HepG2 (cell line): ENCODE results near the gene RHBDD2. TPM values are rescaled to one million over a fixed set of nuclear protein-coding genes. Genes with fewer than 3 reads are reported as not detected.

Experiments used
- EP300 ChIP-seq, 3 experiments: sonication (generic) in 1 of 3; formaldehyde crosslinking in 1 of 3; IDR thresholded peaks; 2 replicates each; pipeline versions ENCODE4 v1.5.1 to v1.6.1; 2011 to 2020; ENCODE audit warnings: low read depth in 2 of 3, low read length in 2 of 3, borderline replicate concordance in 1 of 3, improper control_type of control experiment in 1 of 3, mild to moderate bottlenecking in 1 of 3, missing genetic modification reagents in 1 of 3, moderate library complexity in 1 of 3
- KAT8 ChIP-seq: IDR thresholded peaks from 2 replicates; pipeline ENCODE4 v1.6.1; 2016; ENCODE audit warnings: missing genetic modification reagents, missing compliant biosample characterization
- KDM5A ChIP-seq: fragments of 200-600 bp; sonication (generic); IDR thresholded peaks from 2 replicates; pipeline ENCODE4 v1.7.0; 2018; ENCODE audit warnings: antibody characterized with exemption, mild to moderate bottlenecking, low read length, borderline replicate concordance
- MAFK ChIP-seq, 2 experiments: IDR thresholded peaks in 1 of 2; conservative IDR thresholded peaks in 1 of 2; 2 replicates each; pipeline ENCODE4 v1.6.1; 2011; ENCODE audit warnings: improper control_type of control experiment in 2 of 2, low read length in 2 of 2
- MTF2 ChIP-seq: sonication (generic); formaldehyde crosslinking; IDR thresholded peaks from 2 replicates; pipeline ENCODE4 v1.5.0; 2020; ENCODE audit warnings: missing genetic modification reagents, borderline replicate concordance
- RFX1 ChIP-seq: fragments of 450-650 bp; IDR thresholded peaks from 2 replicates; pipeline ENCODE4 v1.6.1; 2017
- RFXANK ChIP-seq: IDR thresholded peaks from 2 replicates; pipeline ENCODE4 v1.6.1; 2016
- RXRB ChIP-seq: IDR thresholded peaks from 2 replicates; pipeline ENCODE4 v1.6.1; 2016; ENCODE audit warnings: borderline replicate concordance, missing genetic modification reagents, missing compliant biosample characterization
- SNAPC2 ChIP-seq: sonication (generic); formaldehyde crosslinking; IDR thresholded peaks from 2 replicates; pipeline ENCODE4 v1.8.1; 2022; ENCODE audit warnings: mild to moderate bottlenecking, missing genetic modification reagents
- SP1 ChIP-seq, 2 experiments: fragments of 450-650 bp in 1 of 2; sonication (generic) in 1 of 2; formaldehyde crosslinking in 1 of 2; IDR thresholded peaks; 2 replicates each; pipeline versions ENCODE4 v1.4.0 to v1.6.1; 2016 to 2020; ENCODE audit warnings: missing genetic modification reagents in 1 of 2
- SYNCRIP ChIP-seq: fragments of 200-400 bp; formaldehyde crosslinking; IDR thresholded peaks from 2 replicates; pipeline ENCODE4 v1.6.1; 2018; ENCODE audit warnings: mild to moderate bottlenecking, low read depth, low read length; ENCODE audit not compliant: insufficient read depth
- TCF12 ChIP-seq, 2 experiments: fragments of 450-650 bp in 1 of 2; sonication (generic) in 1 of 2; formaldehyde crosslinking in 1 of 2; IDR thresholded peaks; 2 replicates each; pipeline versions ENCODE4 v1.6.1 to v1.8.0; 2017 to 2022; ENCODE audit warnings: antibody characterized with exemption in 1 of 2, mild to moderate bottlenecking in 1 of 2, missing genetic modification reagents in 1 of 2, moderate library complexity in 1 of 2
- TCF7 ChIP-seq: sonication (generic); IDR thresholded peaks from 2 replicates; pipeline ENCODE4 v1.6.1; 2016; ENCODE audit warnings: antibody characterized with exemption, low read depth
- YY1 ChIP-seq: IDR thresholded peaks from 2 replicates; pipeline ENCODE4 v1.6.1; 2011; ENCODE audit warnings: low read length, low read depth, moderate library complexity, mild to moderate bottlenecking; ENCODE audit not compliant: insufficient read depth, insufficient replicate concordance
- ZFP36 ChIP-seq: fragments of 150-350 bp; IDR thresholded peaks from 2 replicates; pipeline ENCODE4 v1.6.1; 2018; ENCODE audit warnings: borderline replicate concordance, low read length, low read depth; ENCODE audit not compliant: partially characterized antibody
- ZKSCAN5 ChIP-seq: sonication (generic); formaldehyde crosslinking; IDR thresholded peaks from 2 replicates; pipeline ENCODE4 v1.5.1; 2020; ENCODE audit warnings: mild to moderate bottlenecking, missing genetic modification reagents
- ZNF20 ChIP-seq: sonication (generic); formaldehyde crosslinking; IDR thresholded peaks from 2 replicates; pipeline ENCODE4 v1.4.0; 2020; ENCODE audit warnings: mild to moderate bottlenecking, moderate library complexity, missing genetic modification reagents
- ZNF331 ChIP-seq: sonication (generic); formaldehyde crosslinking; IDR thresholded peaks from 2 replicates; pipeline ENCODE4 v1.4.0; 2020; ENCODE audit warnings: missing genetic modification reagents
- ZNF33A ChIP-seq: sonication (generic); formaldehyde crosslinking; IDR thresholded peaks from 2 replicates; pipeline ENCODE4 v1.5.1; 2020; ENCODE audit warnings: missing genetic modification reagents, mild to moderate bottlenecking, moderate library complexity, borderline replicate concordance
- ZNF530 ChIP-seq: sonication (generic); formaldehyde crosslinking; IDR thresholded peaks from 2 replicates; pipeline ENCODE4 v1.5.0; 2020; ENCODE audit warnings: low read depth, mild to moderate bottlenecking, missing genetic modification reagents
- ZNF589 ChIP-seq: sonication (generic); formaldehyde crosslinking; conservative IDR thresholded peaks from 2 replicates; pipeline ENCODE4 v1.8.0; 2022; ENCODE audit warnings: mild to moderate bottlenecking, moderate library complexity, missing genetic modification reagents
- ZNF619 ChIP-seq: sonication (generic); formaldehyde crosslinking; IDR thresholded peaks from 2 replicates; pipeline ENCODE4 v1.4.0; 2020; ENCODE audit warnings: mild to moderate bottlenecking, missing genetic modification reagents
- ZNF766 ChIP-seq: sonication (generic); formaldehyde crosslinking; IDR thresholded peaks from 2 replicates; pipeline ENCODE4 v1.5.0; 2020; ENCODE audit warnings: missing genetic modification reagents, borderline replicate concordance
- ZNF792 ChIP-seq: IDR thresholded peaks from 2 replicates; pipeline ENCODE4 v1.6.1; 2016
- polyA plus RNA-seq, 8 experiments: library from polyadenylated mRNA; depleted of rRNA in 3 of 8; stranded (reverse) in 7 of 8; unstranded in 1 of 8; fragments of >200 nt; fragmentation: Illumina TruSeq in 4 of 8; extraction: Trizol in 4 of 8; gene quantifications; 2 replicates each; pipeline versions ENCODE4 v1.2.1 to v1.2.3, GENCODE V29; 2011 to 2016; ENCODE audit warnings: low read depth in 4 of 8, missing spikeins in 1 of 8, mixed read lengths in 1 of 8; ENCODE audit not compliant: insufficient read depth in 1 of 8
- total RNA-seq, 5 experiments: library from RNA; depleted of rRNA; stranded (reverse); fragments of >200 nt; fragmentation: Illumina TruSeq; extraction: Trizol; gene quantifications; 2 replicates each; pipeline ENCODE4 v1.2.3, GENCODE V29; 2016; ENCODE audit warnings: low read depth in 1 of 5
- TF ChIP-seq, protein P1 (sequence below): sonication (generic); formaldehyde crosslinking; IDR thresholded peaks from 2 replicates; pipeline ENCODE4 v1.9.0; 2022; ENCODE audit warnings: low read depth, missing genetic modification reagents
- TF ChIP-seq, protein P2 (sequence below): sonication (generic); formaldehyde crosslinking; IDR thresholded peaks from 2 replicates; pipeline ENCODE4 v1.5.1; 2020; ENCODE audit warnings: mild to moderate bottlenecking, moderate library complexity, missing genetic modification reagents

RHBDD2 gene
- total and polyA plus RNA-seq, 2 of the 13 experiments (the other 11 are each of a cell fraction or from before 2014, with no cell fraction given): 23.1 to 26.4 TPM

DNA sequence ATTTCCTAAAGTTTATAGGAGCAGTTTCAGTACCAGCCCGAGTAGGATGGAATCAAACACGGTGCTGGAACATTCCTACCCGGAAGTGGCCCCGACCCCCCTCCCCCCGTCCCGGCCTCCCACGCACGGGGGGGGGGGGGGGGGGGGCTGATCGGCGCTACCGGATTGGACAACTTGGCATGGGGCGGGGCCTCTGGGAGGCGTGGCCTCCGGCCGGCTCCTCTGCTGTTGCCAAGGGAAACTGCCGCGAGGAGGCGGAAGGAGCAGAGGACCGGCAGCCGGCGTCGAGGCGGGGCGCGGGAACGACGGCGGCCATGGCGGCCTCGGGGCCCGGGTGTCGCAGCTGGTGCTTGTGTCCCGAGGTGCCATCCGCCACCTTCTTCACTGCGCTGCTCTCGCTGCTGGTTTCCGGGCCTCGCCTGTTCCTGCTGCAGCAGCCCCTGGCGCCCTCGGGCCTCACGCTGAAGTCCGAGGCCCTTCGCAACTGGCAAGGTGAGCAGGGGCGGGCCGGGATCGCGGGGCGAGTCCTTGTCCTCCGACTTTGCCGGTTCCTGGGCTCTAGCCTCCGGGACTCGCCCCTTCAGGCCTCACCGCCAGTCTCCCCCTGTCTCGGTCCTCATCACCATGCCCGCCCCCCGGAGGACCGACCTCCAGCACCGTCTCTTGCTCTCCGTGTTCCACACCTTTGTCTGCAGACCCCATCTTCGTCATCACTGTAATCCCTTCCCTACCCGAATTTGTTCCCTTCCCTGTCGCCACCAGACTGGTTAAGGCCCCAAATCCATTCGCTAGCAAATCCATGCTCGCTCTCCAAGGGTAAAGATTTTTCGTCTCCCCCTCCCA, at the start of gene RHBDD2 (continued):
- TF ChIP-seq MTF2 (CRISPR knock-in tag): peak; percentile 84; the same call in 1 of the 2 replicates
- no peak; the same call in 1 of the 2 replicates for TF ChIP-seq ZNF792 (CRISPR knock-in tag)
- no peak; a peak in 1 of 4 replicates for TF ChIP-seq EP300 (IDR thresholded peaks at IDR 0.05; ENCODE audit: low read depth in 2 of 2, low read length in 2 of 2)
- TF ChIP-seq EP300 (CRISPR knock-in tag; IDR thresholded peaks at IDR 0.05; ENCODE audit: borderline replicate concordance): no peak
- peak; percentile 46; the same call in 1 of the 2 replicates for TF ChIP-seq ZNF331
- no peak for TF ChIP-seq ZFP36
- TF ChIP-seq RXRB (CRISPR knock-in tag): peak; percentile 20; the same call in 1 of the 2 replicates
- TF ChIP-seq ZNF589 (CRISPR knock-in tag): no peak
- TF ChIP-seq ZKSCAN5 (CRISPR knock-in tag): no peak
- TF ChIP-seq SYNCRIP: no peak
- no peak for TF ChIP-seq SNAPC2
- 0 out of 2 replicates have a peak, but pooled peaks have one; percentile 61 for TF ChIP-seq RFXANK (CRISPR knock-in tag)
- no peak; the same call in 1 of the 2 replicates for TF ChIP-seq KDM5A
- no peak for TF ChIP-seq TCF12 (IDR thresholded peaks at IDR 0.05)
- peak; percentile 57; the same call in 1 of the 2 replicates for TF ChIP-seq TCF12 (CRISPR knock-in tag; IDR thresholded peaks at IDR 0.05)
- TF ChIP-seq ZNF619 (CRISPR knock-in tag): no peak
- 0 out of 2 replicates have a peak, but pooled peaks have one; percentile 51 for TF ChIP-seq ZNF530 (CRISPR knock-in tag)
- no peak for TF ChIP-seq MAFK (conservative IDR thresholded peaks at IDR 0.05 in 1 of 2, IDR thresholded peaks at IDR 0.05 in 1 of 2; ENCODE audit: low read length in 2 of 2)
- TF ChIP-seq TCF7: no peak
- TF ChIP-seq, protein P1, sequence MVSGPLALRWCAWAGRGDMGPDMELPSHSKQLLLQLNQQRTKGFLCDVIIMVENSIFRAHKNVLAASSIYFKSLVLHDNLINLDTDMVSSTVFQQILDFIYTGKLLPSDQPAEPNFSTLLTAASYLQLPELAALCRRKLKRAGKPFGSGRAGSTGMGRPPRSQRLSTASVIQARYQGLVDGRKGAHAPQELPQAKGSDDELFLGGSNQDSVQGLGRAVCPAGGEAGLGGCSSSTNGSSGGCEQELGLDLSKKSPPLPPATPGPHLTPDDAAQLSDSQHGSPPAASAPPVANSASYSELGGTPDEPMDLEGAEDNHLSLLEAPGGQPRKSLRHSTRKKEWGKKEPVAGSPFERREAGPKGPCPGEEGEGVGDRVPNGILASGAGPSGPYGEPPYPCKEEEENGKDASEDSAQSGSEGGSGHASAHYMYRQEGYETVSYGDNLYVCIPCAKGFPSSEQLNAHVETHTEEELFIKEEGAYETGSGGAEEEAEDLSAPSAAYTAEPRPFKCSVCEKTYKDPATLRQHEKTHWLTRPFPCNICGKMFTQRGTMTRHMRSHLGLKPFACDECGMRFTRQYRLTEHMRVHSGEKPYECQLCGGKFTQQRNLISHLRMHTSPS (CRISPR knock-in tag): no peak
- TF ChIP-seq RFX1: peak; percentile 82
- peak; percentile 92 for TF ChIP-seq YY1
- TF ChIP-seq, protein P2, sequence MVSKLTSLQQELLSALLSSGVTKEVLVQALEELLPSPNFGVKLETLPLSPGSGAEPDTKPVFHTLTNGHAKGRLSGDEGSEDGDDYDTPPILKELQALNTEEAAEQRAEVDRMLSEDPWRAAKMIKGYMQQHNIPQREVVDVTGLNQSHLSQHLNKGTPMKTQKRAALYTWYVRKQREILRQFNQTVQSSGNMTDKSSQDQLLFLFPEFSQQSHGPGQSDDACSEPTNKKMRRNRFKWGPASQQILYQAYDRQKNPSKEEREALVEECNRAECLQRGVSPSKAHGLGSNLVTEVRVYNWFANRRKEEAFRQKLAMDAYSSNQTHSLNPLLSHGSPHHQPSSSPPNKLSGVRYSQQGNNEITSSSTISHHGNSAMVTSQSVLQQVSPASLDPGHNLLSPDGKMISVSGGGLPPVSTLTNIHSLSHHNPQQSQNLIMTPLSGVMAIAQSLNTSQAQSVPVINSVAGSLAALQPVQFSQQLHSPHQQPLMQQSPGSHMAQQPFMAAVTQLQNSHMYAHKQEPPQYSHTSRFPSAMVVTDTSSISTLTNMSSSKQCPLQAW (CRISPR knock-in tag): no peak; the same call in 1 of the 2 replicates
- peak; percentile 68; the same call in 1 of the 2 replicates for TF ChIP-seq ZNF766 (CRISPR knock-in tag)
- no peak for TF ChIP-seq SP1 (IDR thresholded peaks at IDR 0.05)
- TF ChIP-seq SP1 (CRISPR knock-in tag; IDR thresholded peaks at IDR 0.05): peak; percentile 45
- TF ChIP-seq KAT8 (CRISPR knock-in tag): peak; percentile 75
- peak; percentile 58; the same call in 1 of the 2 replicates for TF ChIP-seq ZNF20 (CRISPR knock-in tag)
- no peak for TF ChIP-seq ZNF33A (CRISPR knock-in tag)
